Tibial artery (tissue), 4 donors: ENCODE data around the gene XIRP2.

ENCODE experiments used
- DNase-seq, 2 donors: peaks; one replicate each; pipeline ENCODE4 v3.0.0-alpha.2; 2019
- H3K27ac ChIP-seq, 2 donors: fragments of 200-600 bp; sonication (generic) in 1 of 2; 1 replicate in 1 of 2; 2 replicates in 1 of 2; pipeline ENCODE4 v1.5.1; 2018 to 2019; ENCODE audit warnings: mild to moderate bottlenecking in 1 of 2
- H3K27me3 ChIP-seq, 2 donors: fragments of 200-600 bp; sonication (generic) in 1 of 2; one replicate each; pipeline versions ENCODE4 v1.5.1 to v1.6.0; 2016 to 2019
- H3K36me3 ChIP-seq, 3 donors: fragments of 200-600 bp; sonication (generic) in 2 of 3; one replicate each; pipeline ENCODE4 v1.5.1; 2016 to 2019; ENCODE audit warnings: mild to moderate bottlenecking in 2 of 3
- H3K4me1 ChIP-seq, 4 donors: fragments of 200-600 bp; sonication (generic) in 2 of 4; 1 replicate in 3 of 4; 2 replicates in 1 of 4; pipeline ENCODE4 v1.5.1; 2016 to 2019
- H3K4me3 ChIP-seq, 2 donors: fragments of 200-600 bp; sonication (generic) in 1 of 2; 1 replicate in 1 of 2; 2 replicates in 1 of 2; pipeline ENCODE4 v1.5.1; 2018 to 2019; ENCODE audit warnings: mild to moderate bottlenecking in 2 of 2
- H3K9me3 ChIP-seq, 3 donors: fragments of 200-600 bp; sonication (generic) in 1 of 3; one replicate each; pipeline ENCODE4 v1.5.1; 2016 to 2019
- intact Hi-C: fragments of 100-400 bp; cut with DNase I; formaldehyde crosslinking; loops from one replicate; pipeline ENCODE4 v1.15.0; 2023; ENCODE audit warnings: low total_unique reads
- TF ChIP-seq, protein P1 (sequence below), 2 experiments: fragments of 200-600 bp in 1 of 2; fragments of 450-650 bp in 1 of 2; IDR thresholded peaks; one replicate each; pipeline ENCODE4 v1.5.1; 2017 to 2019; ENCODE audit warnings: antibody characterized with exemption in 2 of 2, mild to moderate bottlenecking in 1 of 2, moderate library complexity in 1 of 2

The XIRP2 gene

DNA sequence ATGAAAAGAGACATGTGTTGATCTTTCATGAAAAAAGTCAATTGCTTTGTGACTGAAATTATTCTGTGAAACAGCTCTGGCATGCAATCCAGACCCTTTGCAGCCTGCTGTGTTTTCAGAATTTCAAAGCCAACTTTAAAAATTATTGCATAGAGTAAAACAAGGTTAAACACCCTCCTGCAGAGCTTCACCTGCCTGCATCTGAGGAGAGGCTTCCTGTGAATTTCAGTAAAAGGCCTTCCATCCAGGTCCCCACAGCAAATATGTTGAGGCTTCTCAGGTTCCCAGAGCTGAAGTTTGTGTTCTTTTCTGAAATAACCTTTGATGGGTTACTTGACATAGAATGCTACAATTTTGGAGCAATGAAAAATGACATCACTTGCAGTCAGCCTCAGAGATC, 4.1 kb downstream of the XIRP2 start:
- TF ChIP-seq, protein P1, sequence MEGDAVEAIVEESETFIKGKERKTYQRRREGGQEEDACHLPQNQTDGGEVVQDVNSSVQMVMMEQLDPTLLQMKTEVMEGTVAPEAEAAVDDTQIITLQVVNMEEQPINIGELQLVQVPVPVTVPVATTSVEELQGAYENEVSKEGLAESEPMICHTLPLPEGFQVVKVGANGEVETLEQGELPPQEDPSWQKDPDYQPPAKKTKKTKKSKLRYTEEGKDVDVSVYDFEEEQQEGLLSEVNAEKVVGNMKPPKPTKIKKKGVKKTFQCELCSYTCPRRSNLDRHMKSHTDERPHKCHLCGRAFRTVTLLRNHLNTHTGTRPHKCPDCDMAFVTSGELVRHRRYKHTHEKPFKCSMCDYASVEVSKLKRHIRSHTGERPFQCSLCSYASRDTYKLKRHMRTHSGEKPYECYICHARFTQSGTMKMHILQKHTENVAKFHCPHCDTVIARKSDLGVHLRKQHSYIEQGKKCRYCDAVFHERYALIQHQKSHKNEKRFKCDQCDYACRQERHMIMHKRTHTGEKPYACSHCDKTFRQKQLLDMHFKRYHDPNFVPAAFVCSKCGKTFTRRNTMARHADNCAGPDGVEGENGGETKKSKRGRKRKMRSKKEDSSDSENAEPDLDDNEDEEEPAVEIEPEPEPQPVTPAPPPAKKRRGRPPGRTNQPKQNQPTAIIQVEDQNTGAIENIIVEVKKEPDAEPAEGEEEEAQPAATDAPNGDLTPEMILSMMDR (IDR thresholded peaks at IDR 0.05): no peak
- H3K4me1 ChIP-seq: no peaks in the 10 kb centered on the region
- no peaks in the 10 kb centered on the region for H3K36me3 ChIP-seq
- no peaks in the 10 kb centered on the region for H3K27me3 ChIP-seq
- intact Hi-C loops: no loop called here
- no peak overlapping the region for H3K4me3 ChIP-seq
- H3K9me3 ChIP-seq: no peaks in the 10 kb centered on the region
- DNase-seq: no peak
- H3K27ac ChIP-seq: no peak overlapping the region

DNA sequence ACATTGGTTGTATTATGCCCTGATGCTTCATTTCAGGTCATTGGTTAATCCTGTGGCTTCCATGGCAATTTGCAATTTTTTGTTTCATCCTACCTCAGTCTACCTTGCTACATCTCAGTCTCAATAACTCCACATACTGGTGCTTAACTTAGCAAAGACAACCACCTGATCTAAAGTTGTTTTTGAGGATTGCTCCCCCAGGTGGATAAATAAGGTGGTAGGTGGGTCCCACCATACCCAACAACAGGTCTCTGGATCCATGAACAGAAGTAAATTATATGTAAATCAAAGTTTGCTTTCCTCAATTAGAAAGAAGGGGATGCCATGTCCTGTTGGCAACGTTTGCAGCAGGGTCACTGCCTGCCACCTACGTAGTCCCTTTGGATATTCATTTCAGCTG, 7.0 kb downstream of the XIRP2 start:
- no peaks in the 10 kb centered on the region for H3K27me3 ChIP-seq
- no peaks in the 10 kb centered on the region for H3K4me1 ChIP-seq
- H3K4me3 ChIP-seq: no peak overlapping the region
- H3K36me3 ChIP-seq: no peaks in the 10 kb centered on the region
- no peak for DNase-seq
- TF ChIP-seq, protein P1 (IDR thresholded peaks at IDR 0.05): no peak
- intact Hi-C loops: no loop called here
- no peak overlapping the region for H3K27ac ChIP-seq
- no peaks in the 10 kb centered on the region for H3K9me3 ChIP-seq

DNA sequence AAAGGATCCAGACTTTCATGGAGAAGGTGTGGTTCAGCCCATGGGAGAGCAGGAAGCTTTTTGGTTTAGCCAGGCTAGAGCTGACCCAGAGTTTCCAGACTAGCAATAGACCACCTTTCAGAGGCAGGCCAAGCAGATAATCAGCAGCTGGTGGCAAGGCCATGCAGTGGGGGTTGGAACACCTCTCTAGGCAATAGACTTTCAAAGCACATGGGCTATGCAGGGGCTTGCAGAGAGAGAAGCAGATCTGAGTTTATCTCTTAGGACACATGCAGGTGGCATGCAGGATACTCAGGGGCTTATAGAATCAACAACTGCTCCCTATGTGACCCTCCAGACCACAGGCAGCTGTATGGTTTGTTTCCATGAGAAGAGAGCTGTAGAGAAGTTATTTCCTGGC, 9.4 kb downstream of the XIRP2 start:
- intact Hi-C loops: no loop called here
- H3K4me1 ChIP-seq: no peaks in the 10 kb centered on the region
- no peak overlapping the region for H3K4me3 ChIP-seq
- H3K9me3 ChIP-seq: no peaks in the 10 kb centered on the region
- no peaks in the 10 kb centered on the region for H3K27me3 ChIP-seq
- no peak overlapping the region for H3K27ac ChIP-seq
- DNase-seq: no peak
- no peaks in the 10 kb centered on the region for H3K36me3 ChIP-seq
- TF ChIP-seq, protein P1 (IDR thresholded peaks at IDR 0.05): no peak

DNA sequence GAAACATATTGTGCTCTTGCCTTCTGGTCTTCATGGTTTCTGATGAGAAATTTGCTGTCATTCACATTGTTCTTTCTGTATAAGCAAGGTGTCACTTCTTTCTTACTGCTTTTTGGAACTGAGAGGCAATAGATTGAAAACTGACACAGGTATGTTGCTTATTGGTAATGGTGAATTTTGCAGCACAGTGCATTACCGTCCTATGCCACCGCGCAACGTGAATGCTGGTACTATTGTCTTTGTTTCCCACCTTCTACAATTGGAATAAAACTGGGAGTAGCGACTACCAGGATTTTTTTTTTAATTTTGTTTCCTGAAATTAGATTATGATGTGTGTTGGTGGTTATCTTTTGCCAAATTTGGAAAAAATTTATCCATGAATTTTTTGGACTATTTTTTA, 11.4 kb downstream of the XIRP2 start:
- H3K9me3 ChIP-seq: no peaks in the 10 kb centered on the region
- no peak for DNase-seq
- H3K27ac ChIP-seq: no peak overlapping the region
- intact Hi-C loops: no loop called here
- no peaks in the 10 kb centered on the region for H3K4me1 ChIP-seq
- no peak overlapping the region for H3K4me3 ChIP-seq
- no peaks in the 10 kb centered on the region for H3K36me3 ChIP-seq
- H3K27me3 ChIP-seq: no peaks in the 10 kb centered on the region
- TF ChIP-seq, protein P1 (IDR thresholded peaks at IDR 0.05): no peak

DNA sequence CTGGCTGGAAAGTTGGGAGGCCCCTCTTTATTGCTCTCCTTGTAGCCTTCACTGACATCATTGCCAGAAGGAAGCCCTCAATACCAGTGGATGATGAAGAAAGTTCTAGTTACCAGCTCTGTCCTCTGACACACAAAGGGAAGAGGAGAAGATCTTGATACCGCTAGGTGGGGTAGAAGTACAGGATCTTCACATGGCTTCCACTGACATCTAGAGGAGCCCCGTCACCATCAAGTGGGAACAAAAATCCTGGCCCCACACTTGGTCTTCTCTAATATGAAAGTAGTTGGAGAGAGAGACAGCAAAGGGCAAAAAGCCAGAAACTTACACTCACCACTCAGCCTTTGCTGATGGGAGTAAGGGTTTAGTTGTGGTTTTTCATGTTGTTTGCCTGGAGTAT, 12.4 kb downstream of the XIRP2 start:
- H3K4me3 ChIP-seq: no peak overlapping the region
- H3K9me3 ChIP-seq: no peaks in the 10 kb centered on the region
- H3K4me1 ChIP-seq: no peaks in the 10 kb centered on the region
- H3K36me3 ChIP-seq: no peaks in the 10 kb centered on the region
- intact Hi-C loops: no loop called here
- TF ChIP-seq, protein P1 (IDR thresholded peaks at IDR 0.05): no peak
- no peaks in the 10 kb centered on the region for H3K27me3 ChIP-seq
- H3K27ac ChIP-seq: no peak overlapping the region
- no peak for DNase-seq

DNA sequence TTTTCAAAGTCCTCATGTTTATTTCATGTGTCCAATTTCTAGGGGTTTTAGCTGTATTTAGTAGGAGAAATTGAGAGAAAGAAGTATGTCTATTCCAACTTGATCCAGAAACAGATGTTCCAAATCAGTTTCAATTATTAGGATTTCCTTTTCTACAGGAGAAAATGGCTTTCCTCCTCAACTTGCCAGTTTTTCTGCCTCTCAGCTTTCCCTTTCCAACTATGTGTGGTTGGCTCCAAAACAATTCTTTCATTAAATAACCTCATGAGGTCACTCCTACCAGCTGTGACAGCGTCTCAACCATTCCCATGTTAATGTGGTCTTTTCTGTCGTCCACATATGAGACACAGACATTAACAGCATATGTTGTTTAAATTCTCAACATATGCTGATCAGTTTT, 13.1 kb downstream of the XIRP2 start:
- Histone ChIP-seq H3K4me1 (no peaks in the 10 kb centered on the region), H3K27me3 (no peaks in the 10 kb centered on the region), H3K36me3 (no peaks in the 10 kb centered on the region), H3K9me3 (no peaks in the 10 kb centered on the region), H3K4me3 (no peak overlapping the region), H3K27ac (no peak overlapping the region)
- intact Hi-C loops: no loop called here
- no peak for DNase-seq
- TF ChIP-seq, protein P1 (IDR thresholded peaks at IDR 0.05): no peak
